SK-N-SH (cell line): ENCODE measurements around the gene GPC4.

Experiments used
- EZH2phosphoT487 ChIP-seq: fragments of 200-600 bp; sonication (generic); IDR thresholded peaks from 2 replicates; pipeline ENCODE4 v1.6.1; 2017; ENCODE audit warnings: low read depth, mixed run types, mild to moderate bottlenecking, antibody characterized with exemption, moderate library complexity, borderline replicate concordance
- FOSL2 ChIP-seq: IDR thresholded peaks from 2 replicates; pipeline ENCODE4 v1.4.0; 2012; ENCODE audit warnings: low read depth, mild to moderate bottlenecking, moderate library complexity, borderline replicate concordance
- FOXJ3 ChIP-seq: sonication (generic); formaldehyde crosslinking; IDR thresholded peaks from 2 replicates; pipeline ENCODE4 v1.5.1; 2020; ENCODE audit warnings: mild to moderate bottlenecking, missing genetic modification reagents
- GATA2 ChIP-seq: sonication (generic); formaldehyde crosslinking; IDR thresholded peaks from 2 replicates; pipeline ENCODE4 v1.5.0; 2020; ENCODE audit warnings: mild to moderate bottlenecking, missing genetic modification reagents
- MXI1 ChIP-seq: IDR thresholded peaks from 2 replicates; pipeline ENCODE4 v1.6.1; 2012; ENCODE audit warnings: mild to moderate bottlenecking, low read depth, low read length, improper control_type of control experiment
- POLR2AphosphoS5 ChIP-seq: IDR thresholded peaks from 2 replicates; pipeline ENCODE4 v1.6.1; 2012; ENCODE audit warnings: low read depth, low read length
- RAD21 ChIP-seq: IDR thresholded peaks from 2 replicates; pipeline ENCODE4 v1.6.1; 2012; ENCODE audit warnings: mild to moderate bottlenecking, low read length
- SMC3 ChIP-seq: IDR thresholded peaks from 2 replicates; pipeline ENCODE4 v1.6.1; 2012; ENCODE audit warnings: low read depth, low read length, improper control_type of control experiment
- TCF12 ChIP-seq: IDR thresholded peaks from 2 replicates; pipeline ENCODE4 v1.4.0; 2012
- TF ChIP-seq, protein P1 (sequence below): fragments of 200-600 bp; sonication (generic); IDR thresholded peaks from 2 replicates; pipeline ENCODE4 v1.6.1; 2017; ENCODE audit warnings: antibody characterized with exemption, mild to moderate bottlenecking, moderate library complexity

- TF ChIP-seq TCF12 (no peak), SMC3 (no peak), EZH2phosphoT487 (no peak), RAD21 (no peak), POLR2AphosphoS5 (no peak), GATA2 (CRISPR knock-in tag) (no peak), FOXJ3 (CRISPR knock-in tag) (no peak), MXI1 (no peak), FOSL2 (no peak)
- TF ChIP-seq, protein P1, sequence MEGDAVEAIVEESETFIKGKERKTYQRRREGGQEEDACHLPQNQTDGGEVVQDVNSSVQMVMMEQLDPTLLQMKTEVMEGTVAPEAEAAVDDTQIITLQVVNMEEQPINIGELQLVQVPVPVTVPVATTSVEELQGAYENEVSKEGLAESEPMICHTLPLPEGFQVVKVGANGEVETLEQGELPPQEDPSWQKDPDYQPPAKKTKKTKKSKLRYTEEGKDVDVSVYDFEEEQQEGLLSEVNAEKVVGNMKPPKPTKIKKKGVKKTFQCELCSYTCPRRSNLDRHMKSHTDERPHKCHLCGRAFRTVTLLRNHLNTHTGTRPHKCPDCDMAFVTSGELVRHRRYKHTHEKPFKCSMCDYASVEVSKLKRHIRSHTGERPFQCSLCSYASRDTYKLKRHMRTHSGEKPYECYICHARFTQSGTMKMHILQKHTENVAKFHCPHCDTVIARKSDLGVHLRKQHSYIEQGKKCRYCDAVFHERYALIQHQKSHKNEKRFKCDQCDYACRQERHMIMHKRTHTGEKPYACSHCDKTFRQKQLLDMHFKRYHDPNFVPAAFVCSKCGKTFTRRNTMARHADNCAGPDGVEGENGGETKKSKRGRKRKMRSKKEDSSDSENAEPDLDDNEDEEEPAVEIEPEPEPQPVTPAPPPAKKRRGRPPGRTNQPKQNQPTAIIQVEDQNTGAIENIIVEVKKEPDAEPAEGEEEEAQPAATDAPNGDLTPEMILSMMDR: no peak
Observed at GRCh38 chrX:133410550-133410949, 4.7 kb downstream of the GPC4 start.
